ENCODE data around the gene OPA1.
"Not testable (repeated sequence)": the region's sequence is repeated elsewhere in the genome, so short reads cannot be mapped to it uniquely, and the experiment has no call there.

The OPA1 gene

GRCh38 chr3:193599393-193599792 lies 6.4 kb downstream of the OPA1 start:
- no peak overlapping the region for H3K4me2 ChIP-seq (ENCODE audit: insufficient read depth, low read length, poor library complexity, severe bottlenecking)
- H3K79me1 ChIP-seq (ENCODE audit: low read depth, low read length): peaks cover 4% of the 10 kb centered on the region
- no peak overlapping the region for H2BK15ac ChIP-seq (ENCODE audit: low read length)
- H3K27ac ChIP-seq (replicated peaks; ENCODE audit: low read length): no peak overlapping the region
- H3K23ac ChIP-seq (ENCODE audit: low read depth, low read length, poor library complexity): no peak overlapping the region
- H3K4ac ChIP-seq (ENCODE audit: low read length): no peak overlapping the region
- H3K14ac ChIP-seq (ENCODE audit: low read length): no peak overlapping the region
- no peak overlapping the region for H4K8ac ChIP-seq (ENCODE audit: low read depth, low read length)
- no peak overlapping the region for H2BK120ac ChIP-seq (ENCODE audit: low read depth, low read length)
- no peak overlapping the region for H2AK5ac ChIP-seq (ENCODE audit: low read depth, low read length)
- H3K4me1 ChIP-seq (ENCODE audit: control insufficient read depth in 2 of 2, insufficient read depth in 1 of 2, low read depth in 1 of 2, low read length in 2 of 2): peaks cover 0 to 3% of the 10 kb centered on the region in 2 donors
- H2BK5ac ChIP-seq (ENCODE audit: low read length): no peak overlapping the region
- H3K27me3 ChIP-seq (ENCODE audit: control insufficient read depth in 3 of 3, insufficient read depth in 3 of 3, low read depth in 1 of 3, low read length in 3 of 3): no peaks in the 10 kb centered on the region
- no peak overlapping the region for H3K4me3 ChIP-seq (ENCODE audit: low read length in 2 of 2)
- WGBS, 2 donors (ENCODE audit: extremely low coverage in 2 of 2, insufficient read length in 2 of 2, insufficient replicate concordance in 1 of 2): no CpG with 5 or more reads among the region's 1 CpG
- H3K9me3 ChIP-seq (replicated peaks in 1 of 2; ENCODE audit: control insufficient read depth in 2 of 2, insufficient read depth in 1 of 2, low read depth in 1 of 2, low read length in 2 of 2): no peaks in the 10 kb centered on the region
- H3K9ac ChIP-seq (ENCODE audit: low read depth, low read length, poor library complexity): no peak overlapping the region
- no peak overlapping the region for H2AFZ ChIP-seq (ENCODE audit: low read length)
- H4K91ac ChIP-seq (ENCODE audit: low read depth, low read length, poor library complexity): no peak overlapping the region
- DNase-seq (ENCODE audit: low spot score): no peak
- H2BK12ac ChIP-seq (ENCODE audit: low read length): no peak overlapping the region
- H3K36me3 ChIP-seq (replicated peaks in 1 of 2; ENCODE audit: control insufficient read depth in 2 of 2, insufficient read depth in 2 of 2, low read length in 2 of 2): peaks cover 0 to 69% of the 10 kb centered on the region in 2 donors
- H3K18ac ChIP-seq (ENCODE audit: low read length): no peak overlapping the region

GRCh38 chr3:193605876-193606275 lies 12.9 kb downstream of the OPA1 start:
- Histone ChIP-seq H3K4ac (ENCODE audit: low read length) (no peak overlapping the region), H2BK5ac (ENCODE audit: low read length) (no peak overlapping the region), H4K91ac (ENCODE audit: low read depth, low read length, poor library complexity) (no peak overlapping the region), H3K79me1 (ENCODE audit: low read depth, low read length) (peaks cover 2% of the 10 kb centered on the region), H3K23ac (ENCODE audit: low read depth, low read length, poor library complexity) (no peak overlapping the region), H2BK15ac (ENCODE audit: low read length) (no peak overlapping the region), H3K27ac (replicated peaks; ENCODE audit: low read length) (no peak overlapping the region), H2BK12ac (ENCODE audit: low read length) (no peak overlapping the region), H2AFZ (ENCODE audit: low read length) (no peak overlapping the region), H3K18ac (ENCODE audit: low read length) (no peak overlapping the region), H2AK5ac (ENCODE audit: low read depth, low read length) (no peak overlapping the region), H4K8ac (ENCODE audit: low read depth, low read length) (no peak overlapping the region), H3K14ac (ENCODE audit: low read length) (no peak overlapping the region), H3K9me3 (replicated peaks in 1 of 2; ENCODE audit: control insufficient read depth in 2 of 2, insufficient read depth in 1 of 2, low read depth in 1 of 2, low read length in 2 of 2) (no peaks in the 10 kb centered on the region), H3K9ac (ENCODE audit: low read depth, low read length, poor library complexity) (no peak overlapping the region), H2BK120ac (ENCODE audit: low read depth, low read length) (no peak overlapping the region), H3K4me3 (ENCODE audit: low read length in 2 of 2) (no peak overlapping the region), H3K27me3 (ENCODE audit: control insufficient read depth in 3 of 3, insufficient read depth in 3 of 3, low read depth in 1 of 3, low read length in 3 of 3) (no peaks in the 10 kb centered on the region), H3K4me1 (ENCODE audit: control insufficient read depth in 2 of 2, insufficient read depth in 1 of 2, low read depth in 1 of 2, low read length in 2 of 2) (no peaks in the 10 kb centered on the region), H3K4me2 (ENCODE audit: insufficient read depth, low read length, poor library complexity, severe bottlenecking) (no peak overlapping the region), H3K36me3 (replicated peaks in 1 of 2; ENCODE audit: control insufficient read depth in 2 of 2, insufficient read depth in 2 of 2, low read length in 2 of 2) (peaks cover 0 to 27% of the 10 kb centered on the region in 2 donors)
- WGBS, 2 donors (ENCODE audit: extremely low coverage in 2 of 2, insufficient read length in 2 of 2, insufficient replicate concordance in 1 of 2): no CpG with 5 or more reads among the region's 2 CpGs
- peak; percentile 36 for DNase-seq (ENCODE audit: low spot score)

- not testable (repeated sequence) for H3K4me2 ChIP-seq (ENCODE audit: insufficient read depth, low read length, poor library complexity, severe bottlenecking); H2AK5ac ChIP-seq (ENCODE audit: low read depth, low read length); H3K4me3 ChIP-seq (ENCODE audit: low read length in 2 of 2); H4K8ac ChIP-seq (ENCODE audit: low read depth, low read length); H2BK120ac ChIP-seq (ENCODE audit: low read depth, low read length); H3K79me1 ChIP-seq (ENCODE audit: low read depth, low read length); H4K91ac ChIP-seq (ENCODE audit: low read depth, low read length, poor library complexity); H3K9me3 ChIP-seq (replicated peaks in 1 of 2; ENCODE audit: control insufficient read depth in 2 of 2, insufficient read depth in 1 of 2, low read depth in 1 of 2, low read length in 2 of 2); H3K23ac ChIP-seq (ENCODE audit: low read depth, low read length, poor library complexity); H3K18ac ChIP-seq (ENCODE audit: low read length); H2BK5ac ChIP-seq (ENCODE audit: low read length); H2AFZ ChIP-seq (ENCODE audit: low read length); H3K14ac ChIP-seq (ENCODE audit: low read length); H3K27ac ChIP-seq (replicated peaks; ENCODE audit: low read length); H2BK12ac ChIP-seq (ENCODE audit: low read length); H3K4me1 ChIP-seq (ENCODE audit: control insufficient read depth in 2 of 2, insufficient read depth in 1 of 2, low read depth in 1 of 2, low read length in 2 of 2); DNase-seq (ENCODE audit: low spot score); H3K4ac ChIP-seq (ENCODE audit: low read length); H2BK15ac ChIP-seq (ENCODE audit: low read length); H3K27me3 ChIP-seq (ENCODE audit: control insufficient read depth in 3 of 3, insufficient read depth in 3 of 3, low read depth in 1 of 3, low read length in 3 of 3); H3K9ac ChIP-seq (ENCODE audit: low read depth, low read length, poor library complexity)
- peaks cover 0 to 24% of the 10 kb centered on the region in 2 donors for H3K36me3 ChIP-seq (replicated peaks in 1 of 2; ENCODE audit: control insufficient read depth in 2 of 2, insufficient read depth in 2 of 2, low read length in 2 of 2)
These were observed 13.9 kb downstream of the OPA1 start for GRCh38 chr3:193606892-193607291.

GRCh38 chr3:193610516-193610915 lies 17.5 kb downstream of the OPA1 start:
- not testable (repeated sequence) for H2AK5ac ChIP-seq (ENCODE audit: low read depth, low read length); H4K8ac ChIP-seq (ENCODE audit: low read depth, low read length); H3K4me3 ChIP-seq (ENCODE audit: low read length in 2 of 2); H3K27ac ChIP-seq (replicated peaks; ENCODE audit: low read length); H3K4me2 ChIP-seq (ENCODE audit: insufficient read depth, low read length, poor library complexity, severe bottlenecking); H3K9ac ChIP-seq (ENCODE audit: low read depth, low read length, poor library complexity); H3K14ac ChIP-seq (ENCODE audit: low read length); H3K4ac ChIP-seq (ENCODE audit: low read length); DNase-seq (ENCODE audit: low spot score); H3K27me3 ChIP-seq (ENCODE audit: control insufficient read depth in 3 of 3, insufficient read depth in 3 of 3, low read depth in 1 of 3, low read length in 3 of 3); H2AFZ ChIP-seq (ENCODE audit: low read length); H2BK12ac ChIP-seq (ENCODE audit: low read length); H3K79me1 ChIP-seq (ENCODE audit: low read depth, low read length); H3K4me1 ChIP-seq (ENCODE audit: control insufficient read depth in 2 of 2, insufficient read depth in 1 of 2, low read depth in 1 of 2, low read length in 2 of 2); H2BK5ac ChIP-seq (ENCODE audit: low read length); H2BK15ac ChIP-seq (ENCODE audit: low read length); H2BK120ac ChIP-seq (ENCODE audit: low read depth, low read length); H4K91ac ChIP-seq (ENCODE audit: low read depth, low read length, poor library complexity); H3K23ac ChIP-seq (ENCODE audit: low read depth, low read length, poor library complexity); H3K18ac ChIP-seq (ENCODE audit: low read length)
- H3K9me3 ChIP-seq (replicated peaks in 1 of 2; ENCODE audit: control insufficient read depth in 2 of 2, insufficient read depth in 1 of 2, low read depth in 1 of 2, low read length in 2 of 2): peaks cover 2 to 17% of the 10 kb centered on the region in 2 donors
- no CpG with 5 or more reads among the region's 11 CpGs for WGBS, 2 donors (ENCODE audit: extremely low coverage in 2 of 2, insufficient read length in 2 of 2, insufficient replicate concordance in 1 of 2)
- peaks cover 0 to 16% of the 10 kb centered on the region in 2 donors for H3K36me3 ChIP-seq (replicated peaks in 1 of 2; ENCODE audit: control insufficient read depth in 2 of 2, insufficient read depth in 2 of 2, low read length in 2 of 2)
